Measurements from ENCODE around the gene NUBP1. TPM values are rescaled to one million over a fixed set of nuclear protein-coding genes. Genes with fewer than 3 reads are reported as not detected.

NUBP1 gene
- total RNA-seq, 1 experiment from 2014 or later = 34.3 TPM

DNA sequence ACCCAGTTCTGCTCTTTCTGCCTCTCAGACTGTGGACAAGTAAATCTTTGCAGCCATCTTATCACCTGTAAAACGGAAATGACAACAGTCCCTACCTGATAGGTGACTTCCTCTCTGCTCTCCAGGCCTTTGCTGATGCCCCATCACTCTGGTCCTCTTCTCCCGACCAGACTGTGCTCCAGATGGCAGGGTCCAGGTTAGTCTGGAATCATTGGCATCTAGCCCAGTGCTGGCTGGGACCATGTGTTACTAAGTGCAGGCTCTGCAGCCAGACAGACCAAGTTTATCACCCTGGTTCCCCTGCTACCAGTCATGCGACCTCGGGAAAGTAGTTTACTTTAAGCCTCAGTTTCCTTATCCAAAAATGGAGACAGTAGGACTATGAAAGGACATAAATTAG is 1.8 kb upstream of the NUBP1 start:
- intact Hi-C loops (cut with micrococcal nuclease) = loop anchor here (5.0 kb wide), 1 partner anchor 200 kb away; the partner anchor contains the start of genes CLEC16A and DEXI

DNA sequence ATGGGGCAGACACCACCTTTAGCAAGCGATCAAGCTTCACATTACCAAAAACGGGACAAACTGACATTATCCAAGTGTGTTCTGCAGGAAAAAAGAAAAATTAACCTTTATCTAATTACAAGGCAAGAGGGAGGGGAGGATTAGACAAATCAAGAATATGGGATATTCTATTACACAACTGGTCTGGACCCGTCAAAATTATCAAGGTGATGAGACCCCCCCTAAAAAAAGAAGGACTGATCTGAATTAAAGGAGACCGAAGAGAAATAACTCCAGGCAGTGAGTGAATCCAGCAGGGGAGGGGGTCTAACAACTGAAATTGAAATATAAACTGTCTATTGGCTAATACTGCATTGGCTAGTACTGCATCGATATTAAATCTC is 424 bp upstream of the NUBP1 start:
- POLR2A ChIA-PET (ENCODE audit: unreplicated experiment) = interaction anchor here (1.3 kb wide), 1 partner anchor 199 kb away, joined by 5 read pairs; the partner anchor contains the start of gene DEXI
- Histone ChIP-seq H3K79me2 (ENCODE audit: low read length) (peaks cover 5% of the 10 kb centered on the region; the same call in 1 of the 2 replicates), H3F3A (ENCODE audit: low read length, unreplicated experiment) (no peaks in the 10 kb centered on the region), H3K4me3 (ENCODE audit: low read length) (peak overlapping the region; percentile 80), H3K36me3 (ENCODE audit: low read depth, low read length) (no peaks in the 10 kb centered on the region), H3K4me2 (ENCODE audit: low read length) (peak overlapping the region; percentile 83), H3K4me1 (ENCODE audit: insufficient read depth, low read length) (peaks cover 14% of the 10 kb centered on the region), H3K9ac (ENCODE audit: low read length) (peak overlapping the region; percentile 98), H3K27me3 (ENCODE audit: low read length) (no peaks in the 10 kb centered on the region), H3K9me3 (ENCODE audit: low read length) (no peaks in the 10 kb centered on the region), H3K27ac (ENCODE audit: low read length) (no peak overlapping the region), H3K9me2 (replicated peaks; ENCODE audit: low read length) (no peaks in the 10 kb centered on the region), H2AFZ (ENCODE audit: low read length) (peak overlapping the region; percentile 90), H4K20me1 (ENCODE audit: low read length) (no peaks in the 10 kb centered on the region)
- CTCF ChIA-PET = no interaction called here
- intact Hi-C loops (cut with micrococcal nuclease) = loop anchor here (5.0 kb wide), 1 partner anchor 199 kb away; the partner anchor contains the start of genes CLEC16A and DEXI
- DNase-seq (no peak), ATAC-seq (no peak)
- TF ChIP-seq EZH2phosphoT487 (IDR thresholded peaks at IDR 0.05; ENCODE audit: borderline replicate concordance, low read length) (no peak), EZH2 (IDR thresholded peaks at IDR 0.05; ENCODE audit: low read length, unreplicated experiment) (no peak)
- TF ChIP-seq, protein P1, sequence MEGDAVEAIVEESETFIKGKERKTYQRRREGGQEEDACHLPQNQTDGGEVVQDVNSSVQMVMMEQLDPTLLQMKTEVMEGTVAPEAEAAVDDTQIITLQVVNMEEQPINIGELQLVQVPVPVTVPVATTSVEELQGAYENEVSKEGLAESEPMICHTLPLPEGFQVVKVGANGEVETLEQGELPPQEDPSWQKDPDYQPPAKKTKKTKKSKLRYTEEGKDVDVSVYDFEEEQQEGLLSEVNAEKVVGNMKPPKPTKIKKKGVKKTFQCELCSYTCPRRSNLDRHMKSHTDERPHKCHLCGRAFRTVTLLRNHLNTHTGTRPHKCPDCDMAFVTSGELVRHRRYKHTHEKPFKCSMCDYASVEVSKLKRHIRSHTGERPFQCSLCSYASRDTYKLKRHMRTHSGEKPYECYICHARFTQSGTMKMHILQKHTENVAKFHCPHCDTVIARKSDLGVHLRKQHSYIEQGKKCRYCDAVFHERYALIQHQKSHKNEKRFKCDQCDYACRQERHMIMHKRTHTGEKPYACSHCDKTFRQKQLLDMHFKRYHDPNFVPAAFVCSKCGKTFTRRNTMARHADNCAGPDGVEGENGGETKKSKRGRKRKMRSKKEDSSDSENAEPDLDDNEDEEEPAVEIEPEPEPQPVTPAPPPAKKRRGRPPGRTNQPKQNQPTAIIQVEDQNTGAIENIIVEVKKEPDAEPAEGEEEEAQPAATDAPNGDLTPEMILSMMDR (conservative IDR thresholded peaks at IDR 0.05; ENCODE audit: low read depth, low read length) = no peak
- BruUV-seq (replicated peaks) = no TSS peak

More for the DNA sequence above, 1.8 kb upstream of the NUBP1 start:
- no peak overlapping the region for H3K27ac ChIP-seq (ENCODE audit: low read length)
- peaks cover 21% of the 10 kb centered on the region for H3K4me1 ChIP-seq (ENCODE audit: insufficient read depth, low read length)
- H3K4me2 ChIP-seq (ENCODE audit: low read length) = no peak overlapping the region
- H3K79me2 ChIP-seq (ENCODE audit: low read length) = peaks cover 5% of the 10 kb centered on the region; the same call in 1 of the 2 replicates
- H3K9me3 ChIP-seq (ENCODE audit: low read length) = no peaks in the 10 kb centered on the region
- no peaks in the 10 kb centered on the region for H3K36me3 ChIP-seq (ENCODE audit: low read depth, low read length)
- ChIA-PET CTCF (no interaction called here), POLR2A (ENCODE audit: unreplicated experiment) (no interaction called here)
- H3K27me3 ChIP-seq (ENCODE audit: low read length) = no peaks in the 10 kb centered on the region
- ATAC-seq (no peak), DNase-seq (no peak)
- no peak overlapping the region for H2AFZ ChIP-seq (ENCODE audit: low read length)
- H3K9ac ChIP-seq (ENCODE audit: low read length) = no peak overlapping the region
- H3K4me3 ChIP-seq (ENCODE audit: low read length) = no peak overlapping the region
- TF ChIP-seq, protein P1 (conservative IDR thresholded peaks at IDR 0.05; ENCODE audit: low read depth, low read length) = no peak
- no peak for TF ChIP-seq EZH2phosphoT487 (IDR thresholded peaks at IDR 0.05; ENCODE audit: borderline replicate concordance, low read length)
- TF ChIP-seq EZH2 (IDR thresholded peaks at IDR 0.05; ENCODE audit: low read length, unreplicated experiment) = no peak
- H3F3A ChIP-seq (ENCODE audit: low read length, unreplicated experiment) = no peaks in the 10 kb centered on the region
- no peaks in the 10 kb centered on the region for H4K20me1 ChIP-seq (ENCODE audit: low read length)
- H3K9me2 ChIP-seq (replicated peaks; ENCODE audit: low read length) = no peaks in the 10 kb centered on the region
- no TSS peak for BruUV-seq (replicated peaks)

DNA sequence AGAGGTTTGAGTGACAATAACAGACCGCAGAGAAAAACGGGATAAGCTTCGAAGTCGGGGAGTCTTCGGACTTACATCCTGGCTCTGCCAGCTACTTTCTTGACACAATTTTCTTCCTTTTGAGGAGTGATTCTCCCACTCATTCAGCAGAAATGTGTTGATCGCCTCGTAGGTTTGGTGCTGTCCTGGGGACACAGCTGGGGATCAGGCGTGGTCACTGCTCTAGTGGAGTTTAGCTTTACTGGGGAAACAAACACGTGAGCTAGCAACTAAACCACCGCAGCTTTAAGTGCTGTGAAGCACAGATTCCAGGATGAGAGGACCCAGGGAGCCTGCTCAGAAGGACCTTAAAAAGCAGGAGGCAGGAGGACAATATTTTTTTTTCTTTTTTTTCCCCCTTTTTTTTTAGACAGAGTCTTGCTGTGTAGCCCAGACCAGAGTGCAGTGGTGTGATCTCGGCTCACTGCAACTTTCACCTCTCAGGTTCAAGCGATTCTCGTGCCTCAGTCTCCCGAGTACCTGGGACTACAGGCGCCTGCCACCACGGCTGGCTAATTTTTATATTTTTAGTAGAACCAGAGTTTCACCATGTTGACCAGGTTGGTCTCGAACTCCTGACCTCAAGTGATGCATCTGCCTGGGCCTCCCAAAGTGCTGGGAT is 858 bp downstream of the NUBP1 start:
- H3K27ac ChIP-seq (ENCODE audit: low read length) = peak overlapping the region; percentile 19
- no peaks in the 10 kb centered on the region for H3K9me3 ChIP-seq (ENCODE audit: low read length)
- BruUV-seq (replicated peaks) = TSS peak; percentile 87
- no peaks in the 10 kb centered on the region for H3F3A ChIP-seq (ENCODE audit: low read length, unreplicated experiment)
- H3K4me1 ChIP-seq (ENCODE audit: insufficient read depth, low read length) = peaks cover 9% of the 10 kb centered on the region
- H3K9ac ChIP-seq (ENCODE audit: low read length) = peak overlapping the region; percentile 98
- ChIA-PET POLR2A (ENCODE audit: unreplicated experiment) (interaction anchor here (0.5 to 1.3 kb wide), 4 partner anchors 172 to 230 kb away, joined by 3 to 5 read pairs (median 4); partner anchors contain the start of gene DEXI), CTCF (interaction anchor here (0.6 kb wide), 1 partner anchor 192 kb away, joined by 3 read pairs; no protein-coding TSS in a partner anchor)
- H3K9me2 ChIP-seq (replicated peaks; ENCODE audit: low read length) = no peaks in the 10 kb centered on the region
- peaks cover 5% of the 10 kb centered on the region; the same call in 1 of the 2 replicates for H3K79me2 ChIP-seq (ENCODE audit: low read length)
- peak overlapping the region; percentile 90 for H3K4me2 ChIP-seq (ENCODE audit: low read length)
- H3K4me3 ChIP-seq (ENCODE audit: low read length) = peak overlapping the region; percentile 80
- ATAC-seq = peak; percentile 13
- no peaks in the 10 kb centered on the region for H3K36me3 ChIP-seq (ENCODE audit: low read depth, low read length)
- intact Hi-C loops (cut with micrococcal nuclease) = loop anchor here (5.0 kb wide), 1 partner anchor 198 kb away; the partner anchor contains the start of genes CLEC16A and DEXI
- H3K27me3 ChIP-seq (ENCODE audit: low read length) = no peaks in the 10 kb centered on the region
- no peak for DNase-seq
- no peaks in the 10 kb centered on the region for H4K20me1 ChIP-seq (ENCODE audit: low read length)
- TF ChIP-seq EZH2phosphoT487 (IDR thresholded peaks at IDR 0.05; ENCODE audit: borderline replicate concordance, low read length) (no peak), EZH2 (IDR thresholded peaks at IDR 0.05; ENCODE audit: low read length, unreplicated experiment) (no peak)
- TF ChIP-seq, protein P1 (conservative IDR thresholded peaks at IDR 0.05; ENCODE audit: low read depth, low read length) = no peak
- H2AFZ ChIP-seq (ENCODE audit: low read length) = peak overlapping the region; percentile 72

Measured in PC-3 (cell line).